ENCODE data around the gene SLC6A7.
"Not testable (repeated sequence)": the region's sequence is repeated elsewhere in the genome, so short reads cannot be mapped to it uniquely, and the experiment has no call there.

The SLC6A7 gene

GRCh38 chr5:150219861-150220260, 30.0 kb downstream of the SLC6A7 start:
- no peak for DNase-seq

GRCh38 chr5:150221471-150221870, 31.6 kb downstream of the SLC6A7 start:
- no peak for DNase-seq

GRCh38 chr5:150222906-150223305, 33.0 kb downstream of the SLC6A7 start:
- DNase-seq = no peak

GRCh38 chr5:150223474-150223873, 33.6 kb downstream of the SLC6A7 start:
- no peak for DNase-seq

- DNase-seq = no peak
Observed at GRCh38 chr5:150224483-150225027, 34.7 kb downstream of the SLC6A7 start.

GRCh38 chr5:150227036-150227435, 37.2 kb downstream of the SLC6A7 start:
- no peak for DNase-seq

GRCh38 chr5:150227606-150228273, 37.9 kb downstream of the SLC6A7 start:
- no peak for DNase-seq

GRCh38 chr5:150229571-150229970, 39.7 kb downstream of the SLC6A7 start:
- DNase-seq = no peak

GRCh38 chr5:150230842-150231241, 41.0 kb downstream of the SLC6A7 start:
- DNase-seq = no peak

- not testable (repeated sequence) for DNase-seq
Observed at GRCh38 chr5:150233706-150234105, 43.8 kb downstream of the SLC6A7 start.

- DNase-seq = no peak
Observed at GRCh38 chr5:150234576-150235499, 45.0 kb downstream of the SLC6A7 start.

- no peak for DNase-seq
Observed at GRCh38 chr5:150235500-150235854, 45.6 kb downstream of the SLC6A7 start.

GRCh38 chr5:150236313-150236712, 46.5 kb downstream of the SLC6A7 start:
- DNase-seq = no peak

GRCh38 chr5:150236981-150237754, 47.3 kb downstream of the SLC6A7 start:
- no peak for DNase-seq

GRCh38 chr5:150238646-150239045, 48.8 kb downstream of the SLC6A7 start:
- no peak for DNase-seq

- DNase-seq = no peak
Observed at GRCh38 chr5:150239099-150239793, 49.4 kb downstream of the SLC6A7 start.

GRCh38 chr5:150239794-150240122, 49.9 kb downstream of the SLC6A7 start:
- DNase-seq = no peak

GRCh38 chr5:150241298-150242160, 51.7 kb downstream of the SLC6A7 start:
- no peak for DNase-seq

- DNase-seq = no peak
Observed at GRCh38 chr5:150242251-150242894, 52.5 kb downstream of the SLC6A7 start.

- no peak for DNase-seq
Observed at GRCh38 chr5:150243590-150243989, 53.7 kb downstream of the SLC6A7 start.

GRCh38 chr5:150244209-150244608, 54.3 kb downstream of the SLC6A7 start:
- no peak for DNase-seq
